GM18873 (cell line): ENCODE results near the gene OXCT2.
"Not testable (repeated sequence)": the region's sequence is repeated elsewhere in the genome, so short reads cannot be mapped to it uniquely, and the experiment has no call there.

ENCODE experiments used
- ATAC-seq: cut with Tn5 transposase; IDR thresholded peaks from one replicate; pipeline ENCODE4 v1.9.1; 2021; ENCODE audit warnings: mild to moderate bottlenecking, moderate library complexity, moderate number of reproducible peaks; ENCODE audit not compliant: unreplicated experiment, low FRiP score

Gene OXCT2

GRCh38 chr1:39787964-39788363 is 16.8 kb upstream of the OXCT2 start:
- ATAC-seq: not testable (repeated sequence)

- no peak for ATAC-seq
Observed at GRCh38 chr1:39787468-39787867, 16.3 kb upstream of the OXCT2 start.

- not testable (repeated sequence) for ATAC-seq
Observed at GRCh38 chr1:39787108-39787375, 15.9 kb upstream of the OXCT2 start.

- not testable (repeated sequence) for ATAC-seq
Observed at GRCh38 chr1:39786303-39787107, 15.4 kb upstream of the OXCT2 start.

DNA sequence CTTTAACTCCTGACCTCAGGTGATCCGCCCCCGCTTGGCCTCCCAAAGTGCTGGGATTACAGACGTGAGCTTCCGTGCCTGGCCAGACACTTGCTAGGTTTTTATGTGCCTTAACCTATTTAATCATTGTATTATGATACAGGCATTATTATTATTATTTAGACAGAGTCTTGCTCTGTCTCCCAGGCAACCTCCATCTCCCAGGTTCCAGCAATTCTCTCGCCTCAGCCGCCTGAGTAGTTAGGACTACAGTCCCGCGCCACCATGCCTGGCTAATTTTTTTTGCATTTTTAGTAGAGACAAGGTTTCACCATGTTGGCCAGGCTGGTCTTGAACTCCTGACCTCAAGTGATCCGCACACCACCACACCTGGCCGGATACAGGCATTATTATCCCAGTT is 11.5 kb upstream of the OXCT2 start:
- ATAC-seq: not testable (repeated sequence)

DNA sequence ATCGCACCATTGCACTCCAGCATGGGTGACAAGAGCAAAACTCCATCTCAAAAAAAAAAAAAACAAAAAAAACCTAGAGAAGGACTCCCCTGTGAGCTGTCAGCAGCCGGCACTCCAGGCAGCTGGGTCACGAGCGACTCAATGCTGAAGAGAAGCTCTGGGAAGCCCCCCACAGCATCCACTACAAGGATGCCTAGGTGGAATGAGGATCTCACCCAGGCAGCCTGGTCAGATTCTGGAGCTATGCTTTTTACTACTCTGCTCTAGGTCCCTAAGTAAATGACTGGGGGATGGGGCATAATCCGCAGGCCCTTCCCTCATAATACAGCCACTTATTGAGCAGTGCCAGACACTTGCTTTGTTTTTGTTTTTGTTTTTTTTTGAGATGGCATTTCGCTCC is 11.0 kb upstream of the OXCT2 start:
- no peak for ATAC-seq

DNA sequence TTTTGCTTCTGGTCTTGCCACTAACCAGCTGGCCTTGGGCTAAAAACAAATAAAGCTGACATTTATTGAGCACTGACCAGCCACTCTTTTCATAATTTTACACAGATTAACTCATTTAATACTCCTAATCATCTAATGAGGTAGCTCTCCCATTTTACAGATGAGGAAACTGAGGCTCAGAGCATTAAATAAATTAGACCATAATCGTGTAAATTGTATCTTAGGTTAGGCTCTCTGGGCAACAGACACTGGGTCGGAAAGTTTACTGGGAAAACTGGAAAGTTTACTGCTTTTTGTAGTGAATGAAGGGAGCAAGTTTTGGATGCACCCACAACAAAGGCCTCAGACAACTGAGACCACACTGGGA is 10.2 kb upstream of the OXCT2 start:
- ATAC-seq: no peak

- ATAC-seq: no peak
Observed at GRCh38 chr1:39779821-39780220, 8.7 kb upstream of the OXCT2 start.

DNA sequence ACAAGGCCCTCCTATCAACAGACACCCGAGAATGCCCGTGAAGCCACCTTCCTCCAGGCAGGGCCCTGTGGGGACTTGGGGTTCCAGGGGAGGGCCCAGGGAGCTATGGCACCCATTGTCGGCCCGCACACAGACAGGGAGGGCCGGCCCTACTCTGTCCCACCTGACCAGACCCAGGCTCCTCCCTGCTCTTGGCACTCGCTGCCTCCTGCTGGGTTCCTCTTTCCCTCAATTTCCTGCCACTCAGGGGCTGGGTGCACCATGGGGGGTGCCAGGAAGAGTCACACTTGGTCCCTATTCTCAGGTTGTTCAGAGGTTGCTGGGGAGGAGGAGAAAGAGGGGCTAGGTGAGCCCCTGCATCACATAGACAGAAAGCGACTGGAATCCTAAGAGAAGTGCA is 8.0 kb upstream of the OXCT2 start:
- no peak for ATAC-seq

DNA sequence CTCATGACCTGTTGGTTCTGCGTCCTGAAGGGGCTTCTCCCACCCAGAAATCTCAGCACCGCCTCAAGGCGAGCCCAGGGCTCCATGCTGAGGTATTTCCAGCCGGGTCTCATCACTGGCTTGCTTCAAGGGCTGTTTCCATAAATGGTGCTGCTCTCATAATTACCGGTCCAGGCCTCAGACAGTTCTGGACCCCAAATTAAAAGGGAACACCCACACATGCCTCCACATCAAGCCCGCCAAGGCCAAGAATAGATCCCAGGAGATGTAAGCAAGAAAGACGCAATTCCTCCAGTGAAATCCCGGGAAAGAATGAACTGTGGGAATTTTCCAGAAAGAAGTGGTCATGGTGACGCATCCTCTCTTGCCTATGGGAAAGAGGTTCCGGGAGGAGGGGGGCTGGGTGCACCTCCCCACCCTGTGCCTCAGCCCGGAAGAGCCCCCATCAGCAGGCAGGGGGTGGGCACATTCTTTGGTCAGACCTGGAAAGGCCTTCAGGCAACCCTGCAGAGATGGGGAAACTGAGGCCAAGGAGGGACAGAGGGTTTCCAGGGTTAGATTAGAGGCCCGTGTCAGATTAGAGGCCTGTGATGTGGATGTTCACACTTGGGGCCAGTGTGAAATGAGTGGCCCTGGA is 7.4 kb upstream of the OXCT2 start:
- not testable (repeated sequence) for ATAC-seq

- not testable (repeated sequence) for ATAC-seq
Observed at GRCh38 chr1:39777896-39778295, 6.7 kb upstream of the OXCT2 start.

DNA sequence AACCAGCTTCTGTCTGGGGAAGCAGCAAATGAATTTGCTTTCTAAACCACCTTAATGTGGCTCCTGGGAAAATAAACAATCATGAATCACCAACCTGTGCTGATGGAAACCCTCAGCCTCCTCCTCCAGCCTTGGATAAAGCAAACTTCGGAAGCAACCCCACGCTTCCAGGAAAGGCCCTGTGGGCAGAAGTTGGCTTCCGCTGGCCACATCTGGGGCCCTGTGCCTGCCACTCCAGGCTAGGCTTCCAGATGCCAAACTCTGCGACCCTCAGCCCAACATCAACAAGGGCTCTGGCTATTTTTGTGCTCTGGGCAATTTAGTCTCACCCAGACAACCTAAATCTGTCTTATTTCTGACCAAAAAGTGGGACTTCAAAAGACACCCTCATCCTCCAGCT is 6.2 kb upstream of the OXCT2 start:
- ATAC-seq: no peak

- ATAC-seq: no peak
Observed at GRCh38 chr1:39776886-39777285, 5.7 kb upstream of the OXCT2 start.

DNA sequence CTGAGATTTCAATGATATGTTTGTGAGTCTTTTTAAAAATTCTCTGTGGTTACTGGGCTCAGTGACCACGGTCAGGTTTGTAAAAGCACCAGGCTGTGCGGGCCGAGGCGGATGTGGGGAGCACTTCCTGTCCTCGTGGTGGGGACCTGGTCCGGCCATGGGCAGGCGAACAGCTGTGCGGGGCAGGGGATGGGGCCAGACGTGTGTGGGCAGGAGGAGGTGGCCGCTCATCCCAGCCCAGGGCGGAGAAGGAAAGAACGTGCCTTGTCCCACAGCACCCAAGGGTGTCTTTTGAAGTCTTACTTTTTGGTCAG is 5.2 kb upstream of the OXCT2 start:
- ATAC-seq: peak; percentile 40

DNA sequence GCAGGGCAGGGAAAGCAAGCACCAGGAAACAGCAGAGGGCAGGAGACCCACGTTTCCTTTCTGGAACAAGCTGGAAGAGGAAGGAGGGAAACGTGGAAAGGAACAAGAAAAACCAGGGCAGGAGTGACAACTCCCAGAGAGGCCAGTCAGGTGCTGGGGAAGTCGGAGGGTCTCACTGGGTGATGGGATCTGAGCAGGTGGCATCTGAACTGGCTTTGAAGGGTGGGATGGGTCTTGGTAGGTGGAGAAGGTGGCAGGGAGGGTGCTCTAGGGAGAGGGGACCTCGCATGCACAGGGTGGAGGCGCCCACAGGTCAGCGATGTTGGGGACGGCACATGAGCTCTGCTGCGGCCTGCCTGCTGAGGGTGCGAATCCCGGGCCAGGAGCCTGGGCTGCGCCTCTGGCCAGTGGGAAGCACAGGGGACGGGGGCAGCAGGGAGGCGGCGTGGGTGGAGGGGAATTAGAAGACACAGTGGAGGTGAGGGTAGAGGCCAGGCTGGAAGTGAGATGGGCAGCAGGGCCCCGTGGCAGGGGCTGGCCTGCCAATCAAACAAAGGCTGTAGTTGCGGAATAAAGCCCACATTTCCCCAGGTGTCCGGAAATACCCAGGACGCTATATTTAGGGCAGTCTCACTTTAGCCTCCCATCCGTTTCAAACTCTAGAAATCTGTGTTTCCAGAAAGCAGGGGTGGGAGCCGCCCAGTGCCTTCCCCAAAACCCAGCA is 4.7 kb upstream of the OXCT2 start:
- not testable (repeated sequence) for ATAC-seq

- not testable (repeated sequence) for ATAC-seq
Observed at GRCh38 chr1:39775141-39775540, 4.0 kb upstream of the OXCT2 start.

DNA sequence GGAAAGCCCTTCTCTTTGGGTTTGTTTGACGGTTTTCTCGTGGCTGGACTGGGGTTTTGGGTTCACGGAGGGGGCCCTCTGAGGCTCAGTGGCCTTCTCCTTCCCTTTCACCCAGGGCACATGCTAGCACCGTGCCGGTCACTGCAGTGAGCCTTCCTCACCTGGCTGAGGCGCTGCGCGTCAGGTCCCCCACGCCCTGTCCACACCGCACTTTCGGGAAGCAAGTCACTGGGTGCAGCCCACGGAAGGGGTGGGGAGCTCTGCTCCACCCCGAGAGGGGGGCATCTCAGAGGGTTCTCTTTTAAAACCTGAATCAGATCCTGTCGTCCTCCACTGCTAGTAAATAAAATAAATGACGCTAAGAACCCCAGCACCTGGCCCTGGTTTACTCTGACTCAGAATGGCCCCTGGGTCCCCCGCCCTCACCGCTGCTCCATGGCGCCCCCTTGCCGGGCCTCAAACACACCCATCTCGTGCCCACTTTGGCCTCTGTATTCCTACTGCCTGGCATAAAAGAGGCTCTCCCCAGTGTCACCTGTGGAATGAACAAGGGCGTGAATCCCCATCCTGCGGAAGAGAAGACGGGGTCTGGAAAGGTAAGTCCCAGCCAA is 2.3 kb upstream of the OXCT2 start:
- not testable (repeated sequence) for ATAC-seq

- not testable (repeated sequence) for ATAC-seq
Observed at GRCh38 chr1:39770100-39771021, 787 bp downstream of the OXCT2 start.

GRCh38 chr1:39769502-39769901 is 1.6 kb downstream of the OXCT2 start:
- not testable (repeated sequence) for ATAC-seq

- ATAC-seq: not testable (repeated sequence)
Observed at GRCh38 chr1:39766466-39766865, 4.7 kb downstream of the OXCT2 start.
